Pancreas (tissue), 10 donors: ENCODE measurements around the gene OR52W1. TPM values are rescaled to one million over a fixed set of nuclear protein-coding genes. Genes with fewer than 3 reads are reported as not detected.

ENCODE experiments used
- ATAC-seq, 4 donors: fragments of 200-7000 bp; cut with Tn5 transposase; one replicate each; pipeline versions ENCODE4 v1.8.0 to v1.9.1; 2020; ENCODE audit warnings: mild to moderate bottlenecking in 4 of 4, moderate library complexity in 4 of 4
- DNase-seq, 6 donors: peaks; one replicate each; pipeline ENCODE4 v3.0.0-alpha.2; 2020
- FAIRE-seq: peaks from 2 replicates; lab custom pipeline; 2012; peaks lifted over from hg19 to GRCh38; lab: Jason Lieb, UNC
- H3K27ac ChIP-seq, 4 donors: fragments of 200-600 bp; sonication (generic); 1 replicate in 3 of 4; 2 replicates in 1 of 4; pipeline versions ENCODE4 v1.5.0 to v1.8.0; 2020
- H3K27me3 ChIP-seq, 4 donors: fragments of 200-600 bp; one replicate each; pipeline ENCODE4 v1.8.0; 2021
- H3K36me3 ChIP-seq, 3 donors: fragments of 200-600 bp; sonication (generic) in 1 of 3; one replicate each; pipeline versions ENCODE4 v1.5.0 to v1.8.0; 2020 to 2021
- H3K4me1 ChIP-seq, 3 donors: fragments of 200-600 bp; one replicate each; pipeline ENCODE4 v1.8.0; 2021
- H3K4me3 ChIP-seq, 4 donors: fragments of 200-600 bp; sonication (generic) in 2 of 4; one replicate each; pipeline versions ENCODE4 v1.5.0 to v1.8.0; 2020 to 2021
- H3K9me3 ChIP-seq, 4 donors: fragments of 200-600 bp; one replicate each; pipeline ENCODE4 v1.8.0; 2021
- WGBS, 2 donors: extraction: QIAGEN DNeasy Blood & Tissue Kit; methylation state at CpG; one replicate each; pipeline ENCODE4 v1.1.7; 2013; 5-methylcytosine and 5-hydroxymethylcytosine counted together
- intact Hi-C, 3 donors: fragments of 100-400 bp; cut with DNase I; formaldehyde crosslinking; loops; one replicate each; pipeline versions ENCODE4 v1.11.1 to v1.14.2; 2022
- polyA plus RNA-seq, 2 donors: library from polyadenylated mRNA; stranded (reverse); fragments of 200-250 nt; gene quantifications; one replicate each; pipeline ENCODE4 v1.2.3, GENCODE V29; 2013
- total RNA-seq, 6 donors: library from RNA; stranded (reverse); fragmentation: NEBNext Ultra II Directional in 4 of 6; extraction: Animal tissue kit (Norgen Biotek cat#: 25700) in 4 of 6; gene quantifications; one replicate each; pipeline versions ENCODE4 v1.2.1 to v1.2.4, GENCODE V29; 2021 to 2023
- TF ChIP-seq, protein P1 (sequence below), 4 donors: fragments of 200-600 bp; sonication (generic) in 3 of 4; IDR thresholded peaks; one replicate each; pipeline versions ENCODE4 v1.5.0 to v1.8.0; 2021; ENCODE audit warnings: antibody characterized with exemption in 4 of 4
- donor health status: healthy with polysubstance abuse.
- donor health status: DM: no; HTN: no; CAD: no; lungs with moderate emphysema.
- donor health status: DM: no; HTN: no; CAD: no.
- donor health status: control.
- donor health status: control.
- donor health status: Bipolar disorder and iron deficiency.
- donor health status: DM: yes; HTN: yes; CAD: no.
- donor health status: DM: no; HTN: no; CAD: no.
- donor health status: DM: no; HTN: no; CAD: no.
- donor health status: DM: yes; HTN: yes; CAD: no.

OR52W1 gene
- total and polyA plus RNA-seq, 8 donors = not detected

DNA sequence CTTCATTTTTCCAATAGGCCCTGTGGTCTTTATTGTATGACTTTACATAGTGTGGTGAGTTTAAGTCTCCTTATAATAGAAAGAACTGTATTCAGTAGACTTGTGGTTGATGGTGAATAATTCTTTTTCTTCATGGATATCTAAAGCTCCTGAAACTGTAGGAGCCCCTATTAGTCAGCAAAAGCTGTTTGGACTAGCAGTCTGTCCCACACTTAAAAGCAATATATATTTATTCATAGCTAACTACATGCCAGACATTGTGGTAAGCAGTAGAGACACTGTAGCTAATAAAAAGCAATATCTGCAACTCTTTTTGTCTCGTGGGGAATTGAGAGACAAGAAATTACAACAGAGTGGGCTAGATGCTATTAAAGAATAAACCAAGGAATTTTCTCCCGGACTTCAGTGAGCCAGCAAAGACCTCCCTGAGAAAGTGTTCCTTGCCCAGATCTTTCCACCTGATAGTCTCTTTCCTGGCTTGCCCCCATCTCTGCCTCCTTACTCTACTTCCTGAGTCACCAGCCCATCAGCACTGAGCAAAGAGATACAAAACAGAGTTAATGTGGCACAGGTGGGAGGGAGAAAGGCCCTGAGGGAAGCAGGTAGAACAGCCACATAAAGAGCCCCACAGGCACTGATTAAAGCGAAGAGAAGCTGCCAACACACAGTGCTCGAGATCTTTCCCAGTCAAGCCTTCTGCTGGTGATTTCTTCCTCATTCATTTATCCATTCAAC is 1.4 kb upstream of the OR52W1 start:
- H3K4me1 ChIP-seq = no peaks in the 10 kb centered on the region
- ATAC-seq (no peak), DNase-seq (no peak), FAIRE-seq (no peak)
- H3K27me3 ChIP-seq = no peaks in the 10 kb centered on the region
- intact Hi-C loops = no loop called here
- TF ChIP-seq, protein P1, sequence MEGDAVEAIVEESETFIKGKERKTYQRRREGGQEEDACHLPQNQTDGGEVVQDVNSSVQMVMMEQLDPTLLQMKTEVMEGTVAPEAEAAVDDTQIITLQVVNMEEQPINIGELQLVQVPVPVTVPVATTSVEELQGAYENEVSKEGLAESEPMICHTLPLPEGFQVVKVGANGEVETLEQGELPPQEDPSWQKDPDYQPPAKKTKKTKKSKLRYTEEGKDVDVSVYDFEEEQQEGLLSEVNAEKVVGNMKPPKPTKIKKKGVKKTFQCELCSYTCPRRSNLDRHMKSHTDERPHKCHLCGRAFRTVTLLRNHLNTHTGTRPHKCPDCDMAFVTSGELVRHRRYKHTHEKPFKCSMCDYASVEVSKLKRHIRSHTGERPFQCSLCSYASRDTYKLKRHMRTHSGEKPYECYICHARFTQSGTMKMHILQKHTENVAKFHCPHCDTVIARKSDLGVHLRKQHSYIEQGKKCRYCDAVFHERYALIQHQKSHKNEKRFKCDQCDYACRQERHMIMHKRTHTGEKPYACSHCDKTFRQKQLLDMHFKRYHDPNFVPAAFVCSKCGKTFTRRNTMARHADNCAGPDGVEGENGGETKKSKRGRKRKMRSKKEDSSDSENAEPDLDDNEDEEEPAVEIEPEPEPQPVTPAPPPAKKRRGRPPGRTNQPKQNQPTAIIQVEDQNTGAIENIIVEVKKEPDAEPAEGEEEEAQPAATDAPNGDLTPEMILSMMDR (IDR thresholded peaks at IDR 0.05) = no peak
- 71 to 83% methylated on average over 4 of the region's 4 CpGs for WGBS, 2 donors
- H3K27ac ChIP-seq = no peak overlapping the region
- no peaks in the 10 kb centered on the region for H3K9me3 ChIP-seq
- no peaks in the 10 kb centered on the region for H3K36me3 ChIP-seq
- H3K4me3 ChIP-seq = no peak overlapping the region

DNA sequence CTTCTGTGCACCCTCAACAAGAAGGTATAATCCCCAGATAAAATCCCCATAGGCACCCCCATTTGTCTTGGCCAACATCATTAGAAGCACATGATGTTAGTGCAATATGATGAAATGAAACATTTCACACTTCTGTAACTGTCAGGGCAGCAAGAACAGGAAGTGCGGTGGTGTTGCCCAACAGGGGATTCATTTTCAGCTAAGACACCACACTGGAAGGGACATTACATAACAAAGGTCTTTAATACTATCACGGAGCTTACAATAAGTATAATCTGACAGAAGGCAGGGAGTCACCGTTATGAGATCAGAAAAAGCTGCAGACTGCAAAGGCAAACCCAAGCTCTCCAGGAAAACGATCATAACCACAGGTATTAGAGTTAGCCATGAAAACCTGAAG is 2.0 kb downstream of the OR52W1 start:
- H3K4me3 ChIP-seq = no peak overlapping the region
- no peaks in the 10 kb centered on the region for H3K36me3 ChIP-seq
- FAIRE-seq (no peak), DNase-seq (peak in 1 of 6 donors; percentile 43), ATAC-seq (peak in 3 of 4 donors; percentile 30 to 63 (median 61))
- H3K4me1 ChIP-seq = no peaks in the 10 kb centered on the region
- TF ChIP-seq, protein P1 (IDR thresholded peaks at IDR 0.05) = no peak
- no peak overlapping the region for H3K27ac ChIP-seq
- WGBS, 2 donors = 79 to 83% methylated on average over 4 of the region's 4 CpGs
- H3K9me3 ChIP-seq = no peaks in the 10 kb centered on the region
- no peaks in the 10 kb centered on the region for H3K27me3 ChIP-seq
- intact Hi-C loops = no loop called here

DNA sequence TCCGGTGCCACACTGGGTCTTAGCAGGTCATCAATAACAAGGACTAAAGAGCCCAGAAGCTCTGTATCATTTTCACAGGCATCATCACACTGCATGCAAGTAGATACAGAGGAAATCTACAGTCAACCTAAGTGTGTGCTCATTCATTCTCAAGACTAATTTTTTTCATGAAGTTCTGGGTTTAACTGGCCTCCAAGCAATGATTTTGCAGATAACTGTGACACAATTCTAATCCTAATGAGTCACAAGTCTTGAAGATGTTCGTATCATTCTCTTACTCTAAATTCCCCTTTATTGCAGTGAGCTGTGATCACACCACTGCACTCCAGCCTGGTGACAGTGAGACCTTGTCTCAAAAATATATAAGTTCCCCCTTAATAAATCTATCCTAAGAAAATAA is 2.5 kb downstream of the OR52W1 start:
- WGBS, 2 donors = 74 to 90% methylated on average over 2 of the region's 2 CpGs
- Histone ChIP-seq H3K9me3 (no peaks in the 10 kb centered on the region), H3K36me3 (no peaks in the 10 kb centered on the region), H3K27me3 (no peaks in the 10 kb centered on the region), H3K4me1 (no peaks in the 10 kb centered on the region), H3K27ac (no peak overlapping the region), H3K4me3 (no peak overlapping the region)
- intact Hi-C loops = no loop called here
- DNase-seq (no peak), FAIRE-seq (no peak), ATAC-seq (peak in 1 of 4 donors; percentile 32)
- TF ChIP-seq, protein P1 (IDR thresholded peaks at IDR 0.05) = no peak

DNA sequence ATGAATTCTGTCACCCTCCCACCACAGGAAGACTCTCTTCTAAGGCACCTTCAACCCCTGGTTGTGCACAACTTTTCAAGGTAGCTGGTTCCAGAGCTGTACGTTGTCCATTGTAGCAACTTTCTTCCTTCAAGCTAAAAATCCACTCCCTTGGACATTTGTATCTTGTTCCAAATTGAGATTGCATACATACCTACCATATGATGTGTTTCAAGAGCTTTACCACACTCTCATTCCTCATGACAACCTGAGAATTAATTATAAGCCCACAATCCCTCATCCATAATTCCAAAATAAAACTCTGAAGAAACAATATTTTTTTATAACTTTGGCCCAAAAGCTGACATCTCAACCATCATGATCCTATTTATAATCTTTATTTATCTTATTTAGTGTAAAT is 3.0 kb downstream of the OR52W1 start:
- H3K9me3 ChIP-seq = no peaks in the 10 kb centered on the region

DNA sequence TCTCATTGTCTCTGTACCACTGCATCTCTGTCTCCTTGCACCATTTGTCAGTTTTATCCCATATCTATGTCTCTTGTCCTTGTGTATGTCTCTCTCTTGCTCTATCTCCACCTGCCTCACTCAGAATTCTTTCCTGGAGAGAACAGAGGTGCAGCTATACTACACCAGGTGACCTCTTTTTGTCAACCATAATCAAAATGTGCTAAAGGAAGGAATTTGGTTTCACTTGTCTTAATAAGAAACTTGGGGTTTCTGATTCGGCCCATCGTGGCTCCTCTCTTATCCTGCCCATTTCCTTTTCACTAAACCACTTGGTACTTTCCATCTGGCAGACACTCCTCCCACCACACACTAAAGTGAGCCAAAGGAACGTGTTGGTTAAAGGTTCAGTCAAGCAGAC is 4.3 kb downstream of the OR52W1 start:
- H3K27ac ChIP-seq = no peak overlapping the region
- TF ChIP-seq, protein P1 (IDR thresholded peaks at IDR 0.05) = no peak
- no peak overlapping the region for H3K4me3 ChIP-seq
- WGBS, 2 donors = 72 to 83% methylated on average over 3 of the region's 3 CpGs
- FAIRE-seq = no peak
- DNase-seq = no peak
- ATAC-seq = no peak
- H3K27me3 ChIP-seq = no peaks in the 10 kb centered on the region
- H3K4me1 ChIP-seq = no peaks in the 10 kb centered on the region
- no peaks in the 10 kb centered on the region for H3K36me3 ChIP-seq
- intact Hi-C loops = no loop called here
- no peaks in the 10 kb centered on the region for H3K9me3 ChIP-seq

More for the DNA sequence above, 3.0 kb downstream of the OR52W1 start:
- Histone ChIP-seq H3K27me3 (no peaks in the 10 kb centered on the region), H3K36me3 (no peaks in the 10 kb centered on the region), H3K4me3 (no peak overlapping the region), H3K27ac (no peak overlapping the region), H3K4me1 (no peaks in the 10 kb centered on the region)
- intact Hi-C loops = no loop called here
- no peak for DNase-seq
- ATAC-seq = no peak
- no peak for FAIRE-seq
- TF ChIP-seq, protein P1 (IDR thresholded peaks at IDR 0.05) = no peak
- 88 to 97% methylated on average over 1 of the region's 1 CpG for WGBS, 2 donors
